Lower leg skin (tissue), 4 donors: ENCODE data around the gene KCNMA1. TPM values are rescaled to one million over a fixed set of nuclear protein-coding genes. Genes with fewer than 3 reads are reported as not detected.
A peak's percentile ranks its signal among the peaks of the same experiment; 100 is the strongest.

Source experiments
- DNase-seq, 2 donors: peaks; one replicate each; pipeline ENCODE4 v3.0.0-alpha.2; 2019; ENCODE audit warnings: low spot score in 2 of 2
- H3K4me3 ChIP-seq: fragments of 200-600 bp; sonication (generic); 2 replicates; pipeline ENCODE4 v1.5.1; 2017; ENCODE audit warnings: mild to moderate bottlenecking, low read depth; ENCODE audit not compliant: poor library complexity, severe bottlenecking
- POLR2A ChIP-seq, 2 donors: fragments of 450-650 bp; IDR thresholded peaks; one replicate each; pipeline ENCODE4 v1.6.1; 2016 to 2017; ENCODE audit warnings: antibody characterized with exemption in 2 of 2, mild to moderate bottlenecking in 1 of 2, moderate library complexity in 1 of 2
- WGBS, 2 donors: methylation state at CpG; one replicate each; pipeline ENCODE4 v1.1.5; 2018; 5-methylcytosine and 5-hydroxymethylcytosine counted together
- intact Hi-C: fragments of 100-400 bp; cut with DNase I; formaldehyde crosslinking; loops from one replicate; pipeline ENCODE4 v1.15.0; 2023; ENCODE audit warnings: low total_unique reads
- total RNA-seq, 4 donors: library from RNA; depleted of rRNA; stranded (reverse); fragments of >200 nt; gene quantifications; one replicate each; pipeline ENCODE4 v1.1.0, GENCODE V29; 2016
- TF ChIP-seq, protein P1 (sequence below), 3 donors: fragments of 450-650 bp; IDR thresholded peaks; one replicate each; pipeline ENCODE4 v1.5.1; 2016; ENCODE audit warnings: antibody characterized with exemption in 3 of 3, mild to moderate bottlenecking in 3 of 3, moderate library complexity in 2 of 3

The KCNMA1 gene
- total RNA-seq, 4 donors from 2014 or later, result 4.1 to 9.9 (median 6.5) TPM

DNA sequence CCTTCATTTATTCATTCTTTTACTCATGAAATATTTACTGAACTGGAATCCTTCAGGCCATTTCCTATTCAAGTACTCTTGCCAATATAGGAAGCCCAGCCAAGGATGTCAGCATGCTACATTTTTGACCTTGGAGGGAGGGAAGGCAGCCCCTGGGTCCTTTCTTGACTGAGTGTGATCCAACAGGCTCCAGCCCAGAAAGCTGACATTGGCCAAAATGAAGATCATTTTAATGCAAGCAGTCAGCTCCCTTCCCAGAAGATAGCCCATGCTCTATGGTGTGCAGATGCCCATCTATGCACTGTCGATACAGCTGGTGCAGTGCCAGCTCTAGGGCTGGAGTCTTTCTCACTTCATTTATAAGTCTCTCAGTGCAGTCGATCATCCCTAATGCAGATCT is 646.0 kb downstream of the KCNMA1 start:
- 32 to 40% methylated on average over 2 of the region's 2 CpGs for WGBS, 2 donors
- H3K4me3 ChIP-seq, result no peak overlapping the region
- TF ChIP-seq, protein P1, sequence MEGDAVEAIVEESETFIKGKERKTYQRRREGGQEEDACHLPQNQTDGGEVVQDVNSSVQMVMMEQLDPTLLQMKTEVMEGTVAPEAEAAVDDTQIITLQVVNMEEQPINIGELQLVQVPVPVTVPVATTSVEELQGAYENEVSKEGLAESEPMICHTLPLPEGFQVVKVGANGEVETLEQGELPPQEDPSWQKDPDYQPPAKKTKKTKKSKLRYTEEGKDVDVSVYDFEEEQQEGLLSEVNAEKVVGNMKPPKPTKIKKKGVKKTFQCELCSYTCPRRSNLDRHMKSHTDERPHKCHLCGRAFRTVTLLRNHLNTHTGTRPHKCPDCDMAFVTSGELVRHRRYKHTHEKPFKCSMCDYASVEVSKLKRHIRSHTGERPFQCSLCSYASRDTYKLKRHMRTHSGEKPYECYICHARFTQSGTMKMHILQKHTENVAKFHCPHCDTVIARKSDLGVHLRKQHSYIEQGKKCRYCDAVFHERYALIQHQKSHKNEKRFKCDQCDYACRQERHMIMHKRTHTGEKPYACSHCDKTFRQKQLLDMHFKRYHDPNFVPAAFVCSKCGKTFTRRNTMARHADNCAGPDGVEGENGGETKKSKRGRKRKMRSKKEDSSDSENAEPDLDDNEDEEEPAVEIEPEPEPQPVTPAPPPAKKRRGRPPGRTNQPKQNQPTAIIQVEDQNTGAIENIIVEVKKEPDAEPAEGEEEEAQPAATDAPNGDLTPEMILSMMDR (IDR thresholded peaks at IDR 0.05), result no peak
- TF ChIP-seq POLR2A (IDR thresholded peaks at IDR 0.05), result no peak
- intact Hi-C loops, result no loop called here
- no peak for DNase-seq

DNA sequence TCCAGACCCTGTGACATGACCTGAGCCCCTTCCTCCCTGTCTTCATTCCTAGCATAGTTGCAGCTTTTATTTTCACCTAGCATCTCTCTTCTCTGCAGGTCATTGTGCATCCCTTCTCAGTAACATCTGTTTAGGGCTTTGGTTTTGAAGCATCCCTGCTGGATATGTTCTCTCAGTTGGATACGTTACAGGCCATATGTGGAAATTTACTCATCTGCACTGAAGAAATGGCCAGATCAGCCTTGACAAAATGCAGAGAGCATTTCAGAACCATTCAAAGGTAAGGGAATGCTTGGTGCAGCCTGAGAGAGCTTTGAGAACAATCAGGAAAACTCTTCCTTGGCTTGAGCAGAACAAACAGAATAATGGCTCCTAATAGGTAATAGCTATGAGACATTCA is 647.0 kb downstream of the KCNMA1 start:
- intact Hi-C loops, result no loop called here
- WGBS, 2 donors, result 97 to 100% methylated on average over 1 of the region's 1 CpG
- no peak for DNase-seq
- TF ChIP-seq, protein P1 (IDR thresholded peaks at IDR 0.05), result no peak
- TF ChIP-seq POLR2A (IDR thresholded peaks at IDR 0.05), result no peak
- H3K4me3 ChIP-seq, result no peak overlapping the region

DNA sequence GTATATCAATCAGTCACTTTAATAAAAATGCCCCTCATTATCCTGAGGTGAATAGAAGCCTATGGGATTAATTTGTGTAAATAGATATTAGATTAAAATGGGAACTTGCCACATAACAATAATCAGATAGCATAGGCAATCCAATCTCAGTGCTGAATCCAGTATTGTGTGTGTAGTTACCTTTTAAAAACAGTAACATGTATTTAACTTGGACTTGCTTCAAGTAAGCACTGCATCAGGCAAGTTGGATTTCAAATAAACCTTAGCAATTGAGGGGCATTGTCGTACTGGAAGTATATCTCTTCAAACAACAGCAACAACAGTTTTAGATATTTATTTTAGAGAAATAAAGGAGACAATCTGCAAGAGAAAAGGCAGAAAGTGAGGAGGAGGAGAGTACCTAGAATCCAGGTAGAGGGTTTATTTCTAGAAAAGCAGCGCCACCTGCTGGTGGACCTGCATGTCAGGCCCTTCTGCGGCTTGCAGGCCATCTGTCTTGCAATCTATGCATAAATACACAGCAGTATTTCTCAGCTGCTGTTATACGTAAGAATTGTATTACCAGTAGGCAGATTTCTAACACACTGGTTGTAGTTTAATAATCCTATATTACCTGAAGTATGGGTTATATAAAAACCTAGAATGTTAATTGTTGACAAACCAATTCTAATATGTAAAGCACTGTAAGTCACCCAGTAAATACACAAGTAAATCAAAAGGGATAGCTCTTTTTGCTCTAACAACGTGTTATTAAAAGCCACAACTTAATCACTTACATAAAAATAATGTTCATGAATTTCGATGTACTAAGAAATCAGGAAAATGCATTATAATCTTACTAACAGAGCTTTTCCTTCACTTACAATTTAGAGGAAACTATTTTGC is 652.8 kb downstream of the KCNMA1 start:
- 21% methylated on average over 6 of the region's 6 CpGs for WGBS, 2 donors
- intact Hi-C loops, result no loop called here
- peak; percentile 63 to 91 for DNase-seq
- H3K4me3 ChIP-seq, result no peak overlapping the region
- no peak for TF ChIP-seq POLR2A (IDR thresholded peaks at IDR 0.05)
- TF ChIP-seq, protein P1 (IDR thresholded peaks at IDR 0.05), result peak in 1 of 3 donors; percentile 58

DNA sequence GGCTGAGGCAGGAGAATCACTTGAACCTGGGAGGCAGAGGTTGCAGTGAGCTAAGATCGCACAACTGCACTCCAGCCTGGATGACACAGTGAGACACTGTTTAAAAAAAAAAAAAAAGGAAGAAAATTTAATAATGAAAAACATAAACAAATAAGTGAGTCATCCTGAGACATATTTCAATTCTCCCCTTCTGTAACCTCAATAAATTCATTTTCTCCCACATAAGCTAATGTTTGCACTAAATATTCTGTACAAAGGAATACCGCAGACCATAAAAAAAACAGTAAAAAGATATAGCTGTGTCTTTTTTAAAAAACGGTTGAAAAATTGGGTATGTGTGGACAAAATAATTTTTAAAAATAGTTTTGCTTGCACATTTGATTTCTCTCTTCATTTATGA is 654.0 kb downstream of the KCNMA1 start:
- H3K4me3 ChIP-seq, result no peak overlapping the region
- WGBS, 2 donors, result 66 to 73% methylated on average over 3 of the region's 3 CpGs
- intact Hi-C loops, result no loop called here
- TF ChIP-seq, protein P1 (IDR thresholded peaks at IDR 0.05), result no peak
- TF ChIP-seq POLR2A (IDR thresholded peaks at IDR 0.05), result no peak
- no peak for DNase-seq

DNA sequence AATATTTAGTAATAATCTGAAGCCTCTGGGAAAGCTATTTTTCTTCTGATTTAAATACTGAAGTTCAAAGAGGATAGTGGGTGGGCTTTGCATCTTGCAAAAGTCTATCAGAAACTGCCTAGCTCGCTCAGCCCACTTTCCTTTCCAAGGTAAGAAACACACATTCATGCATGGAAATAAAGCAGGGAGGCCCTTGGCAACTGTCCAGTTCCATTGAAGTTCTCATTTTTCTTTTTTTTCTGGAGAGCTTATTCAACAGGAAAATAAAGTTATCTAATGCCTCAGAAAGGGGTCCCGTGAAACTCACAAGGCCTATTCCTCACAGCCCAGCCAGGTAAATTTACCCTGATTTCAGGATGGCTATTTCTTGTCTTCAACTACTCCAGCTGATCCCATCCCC is 654.9 kb downstream of the KCNMA1 start:
- no peak overlapping the region for H3K4me3 ChIP-seq
- TF ChIP-seq POLR2A (IDR thresholded peaks at IDR 0.05), result no peak
- TF ChIP-seq, protein P1 (IDR thresholded peaks at IDR 0.05), result no peak
- WGBS, 2 donors, result 77 to 82% methylated on average over 2 of the region's 2 CpGs
- intact Hi-C loops, result no loop called here
- DNase-seq, result no peak
